IPS-18c (cell line): ENCODE results near the gene ARPC3.
"Not testable (repeated sequence)": the region's sequence is repeated elsewhere in the genome, so short reads cannot be mapped to it uniquely, and the experiment has no call there.

Experiments
- H3K4me3 ChIP-seq: 2 replicates; pipeline ENCODE4 v1.7.0; 2013; ENCODE audit warnings: low read depth, mild to moderate bottlenecking, low read length, moderate library complexity; ENCODE audit not compliant: insufficient read depth
- H3K9me3 ChIP-seq: one replicate; pipeline ENCODE4 v1.6.1; 2013; ENCODE audit warnings: mild to moderate bottlenecking, low read length, moderate library complexity; ENCODE audit not compliant: control insufficient read depth, insufficient read depth

ARPC3 gene

GRCh38 chr12:110449799-110450497, at the start of gene ARPC3:
Gene ARPC3 (minus strand): TSS chr12:110450337. CDS start chr12:110450260, 77 bp downstream.
- H3K4me3 ChIP-seq, result peak within 1 kb of the TSS; percentile 95

DNA sequence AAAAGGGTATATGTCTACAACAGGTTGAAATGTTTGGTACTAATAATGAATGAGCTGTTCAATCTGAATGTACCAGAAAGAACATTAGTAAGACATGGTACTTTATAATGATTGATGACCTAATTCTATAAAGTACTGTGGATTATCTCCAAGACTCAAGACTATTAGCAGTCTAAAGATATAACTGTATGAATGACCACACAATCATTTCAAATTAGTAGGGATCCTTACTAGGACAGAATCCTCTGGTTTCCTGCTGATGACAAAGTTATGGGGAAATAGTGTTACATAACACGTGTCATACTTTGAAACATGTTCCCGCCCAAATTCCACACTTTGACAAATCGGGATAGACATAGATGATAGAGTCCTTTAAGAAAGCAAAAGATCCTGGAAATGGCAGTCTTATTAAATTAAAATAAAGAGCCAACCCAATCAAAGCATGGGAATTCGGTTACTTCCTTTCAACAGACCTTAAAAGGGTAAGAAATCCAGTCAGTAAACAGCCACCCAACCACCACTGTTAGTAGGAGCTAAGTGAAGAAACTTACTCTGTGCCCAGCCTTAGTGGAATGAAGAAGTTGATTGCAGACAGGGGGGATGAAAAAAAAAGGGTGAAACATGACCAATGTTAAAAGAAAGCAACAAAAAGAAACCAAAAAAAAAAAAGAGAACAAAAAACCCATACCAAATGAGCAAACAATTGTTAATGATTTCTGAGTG, 49.0 kb upstream of the ARPC3 start:
- Histone ChIP-seq H3K9me3 (peaks cover 5% of the 10 kb centered on the region), H3K4me3 (no peak overlapping the region)

More at GRCh38 chr12:110449799-110450497, at the start of gene ARPC3:
- H3K9me3 ChIP-seq, result no peaks in the 10 kb centered on the region

DNA sequence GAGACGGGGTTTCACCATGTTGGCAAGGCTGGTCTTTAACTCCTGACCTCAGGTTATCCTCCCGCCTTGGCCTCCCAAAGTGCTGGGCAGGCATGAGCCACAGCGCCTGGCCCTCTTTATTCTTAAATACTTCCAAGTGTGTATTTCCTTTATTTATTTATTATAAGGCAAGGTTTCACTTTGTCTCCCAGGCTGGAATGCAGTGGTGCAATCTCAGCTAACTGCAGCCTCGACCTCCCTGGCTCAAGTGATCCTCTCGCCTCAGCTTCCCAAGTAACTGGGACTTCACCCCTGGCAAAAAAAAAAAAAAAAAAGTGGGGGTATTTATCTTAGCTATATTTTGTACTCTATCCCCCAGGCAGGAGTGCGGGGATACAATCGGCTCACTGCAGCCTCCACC, 25.3 kb upstream of the ARPC3 start:
- H3K4me3 ChIP-seq, result no peak overlapping the region
- no peaks in the 10 kb centered on the region for H3K9me3 ChIP-seq

GRCh38 chr12:110468214-110469048, 18.3 kb upstream of the ARPC3 start, which contains the start of the genes FAM216A and GPN3:
Gene FAM216A (plus strand): TSS chr12:110468845. CDS start chr12:110468876, 31 bp downstream.
Gene GPN3 (minus strand): TSS chr12:110468257. CDS start chr12:110468203, 54 bp downstream.
- H3K9me3 ChIP-seq, result no peaks in the 10 kb centered on the region
- H3K4me3 ChIP-seq, result peak within 1 kb of the TSS; percentile 96

- H3K4me3 ChIP-seq, result peak overlapping the region; percentile 96
- no peaks in the 10 kb centered on the region for H3K9me3 ChIP-seq
Observed at GRCh38 chr12:110467847-110468213, 17.7 kb upstream of the ARPC3 start.

DNA sequence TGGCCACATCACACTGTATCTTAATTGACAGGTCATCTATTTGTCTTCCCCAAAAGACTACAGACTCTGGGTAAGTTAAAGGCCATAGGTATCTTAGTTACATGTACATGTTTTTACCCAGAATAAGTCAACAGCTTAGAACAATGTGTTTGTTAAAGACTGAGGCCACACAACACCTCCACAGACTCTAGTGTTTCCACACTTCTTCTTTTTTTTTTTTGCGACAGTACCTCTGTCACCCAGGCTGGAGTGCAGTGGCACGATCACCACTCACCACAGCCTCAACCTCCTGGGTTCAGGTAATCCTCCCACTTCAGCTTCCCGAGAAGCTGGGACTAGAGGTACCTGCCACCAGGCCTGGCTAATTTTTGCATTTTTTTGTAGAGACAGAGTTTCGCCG, 16.7 kb upstream of the ARPC3 start:
- peak overlapping the region; percentile 96; the same call in 1 of the 2 replicates for H3K4me3 ChIP-seq
- no peaks in the 10 kb centered on the region for H3K9me3 ChIP-seq

DNA sequence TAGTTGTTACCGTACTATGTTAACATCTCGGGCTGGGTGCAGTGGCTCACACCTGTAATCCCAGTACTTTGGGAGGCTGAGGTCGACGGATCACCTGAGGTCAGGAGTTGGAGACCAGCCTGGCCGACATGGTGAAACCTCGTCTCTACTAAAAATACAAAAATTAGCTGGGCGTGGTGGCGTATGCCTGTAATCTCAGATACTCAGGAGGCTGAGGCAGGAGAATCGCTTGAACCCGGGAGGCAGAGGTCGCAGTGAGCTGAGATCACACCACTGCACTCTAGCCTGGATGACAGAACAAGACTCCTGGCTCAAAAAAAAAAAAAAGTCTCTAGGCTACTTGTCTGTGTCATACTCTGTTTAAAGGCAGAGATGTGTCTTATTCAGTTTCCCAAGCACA, 15.6 kb upstream of the ARPC3 start:
- H3K4me3 ChIP-seq, H3K9me3 ChIP-seq: not testable (repeated sequence)

DNA sequence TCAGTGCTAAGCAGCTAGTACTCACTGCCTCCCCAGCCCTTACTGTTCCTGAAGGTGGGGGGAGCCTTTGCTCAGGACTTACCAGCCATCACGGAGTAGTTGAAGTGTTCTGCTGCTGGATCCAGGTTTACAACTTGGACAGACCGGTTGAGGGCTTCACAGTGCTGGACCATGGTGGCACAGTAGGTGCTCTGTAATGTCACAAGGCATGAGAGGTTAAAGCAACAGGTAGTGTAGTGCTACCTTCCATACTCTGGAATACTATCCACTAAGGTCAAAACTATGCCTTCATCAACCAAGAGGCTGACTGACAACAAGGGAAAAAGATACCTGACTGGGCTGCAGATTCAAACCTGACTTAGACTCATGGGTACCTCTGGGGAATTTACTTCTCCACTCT, 14.9 kb upstream of the ARPC3 start:
- H3K9me3 ChIP-seq, result no peaks in the 10 kb centered on the region
- no peak overlapping the region for H3K4me3 ChIP-seq

DNA sequence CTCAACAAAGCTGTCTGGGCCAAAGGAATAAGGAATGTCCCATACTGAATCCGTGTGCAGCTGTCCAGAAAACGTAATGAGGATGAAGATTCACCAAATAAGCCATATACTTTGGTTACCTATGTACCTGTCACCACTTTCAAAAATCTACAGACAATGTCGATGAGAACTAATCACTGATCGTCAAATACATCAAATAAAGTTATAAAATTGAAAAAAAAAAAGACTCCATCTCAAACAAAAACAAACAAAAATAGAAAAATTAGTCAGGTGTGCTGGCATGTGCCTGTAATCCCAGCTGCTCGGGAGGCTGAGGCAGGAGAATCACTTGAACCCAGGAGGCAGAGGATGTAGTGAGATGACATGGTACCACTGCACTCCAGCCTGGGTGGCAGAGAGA, 11.1 kb upstream of the ARPC3 start:
- H3K4me3 ChIP-seq, H3K9me3 ChIP-seq: not testable (repeated sequence)

DNA sequence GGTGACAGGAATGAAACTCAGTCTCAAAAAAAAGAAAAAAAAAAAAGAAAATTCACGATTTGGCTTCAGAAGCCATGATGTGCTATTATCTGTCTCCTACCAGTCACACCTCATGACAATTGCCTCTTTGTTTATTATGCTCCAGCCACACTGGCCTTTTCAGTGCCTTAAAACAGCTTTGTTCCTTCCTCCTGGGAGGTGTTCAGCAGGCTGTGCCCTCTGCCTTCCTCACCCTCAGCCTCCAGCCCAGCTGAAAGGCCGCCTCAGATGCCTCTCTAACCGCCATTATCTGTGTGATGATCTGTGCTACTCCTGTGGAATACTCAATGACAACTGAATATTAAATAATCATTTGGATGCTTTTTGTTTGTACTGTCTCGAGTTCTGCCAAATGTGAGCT, 8.6 kb upstream of the ARPC3 start:
- no peaks in the 10 kb centered on the region for H3K9me3 ChIP-seq

GRCh38 chr12:110453569-110454296, 3.6 kb upstream of the ARPC3 start:
- no peaks in the 10 kb centered on the region for H3K9me3 ChIP-seq
- no peak overlapping the region for H3K4me3 ChIP-seq

More for the DNA sequence above, 8.6 kb upstream of the ARPC3 start:
- no peak overlapping the region for H3K4me3 ChIP-seq

DNA sequence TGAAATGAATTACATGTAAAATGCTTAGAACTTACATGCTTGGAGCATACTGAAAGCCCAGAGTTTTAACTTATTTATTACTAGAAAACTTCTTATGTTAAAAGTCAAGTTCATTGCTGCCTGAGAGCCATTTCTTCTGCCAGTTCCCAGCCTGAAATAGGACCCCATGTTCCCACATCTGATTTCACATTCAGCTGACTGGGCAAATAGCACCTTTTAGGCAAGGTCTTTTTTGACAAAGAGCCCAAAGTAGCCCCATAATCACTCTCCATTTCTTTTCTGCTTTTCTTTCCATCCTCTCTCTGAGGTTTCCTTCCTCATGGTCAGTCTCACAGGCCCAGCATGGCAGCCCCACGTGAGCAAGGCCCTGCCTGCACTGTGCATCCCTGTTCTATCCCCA, 1.1 kb upstream of the ARPC3 start:
- no peak overlapping the region for H3K4me3 ChIP-seq
- H3K9me3 ChIP-seq, result no peaks in the 10 kb centered on the region

- H3K4me3 ChIP-seq, result no peak overlapping the region
- no peaks in the 10 kb centered on the region for H3K9me3 ChIP-seq
Observed at GRCh38 chr12:110444455-110444854, 5.7 kb downstream of the ARPC3 start.

DNA sequence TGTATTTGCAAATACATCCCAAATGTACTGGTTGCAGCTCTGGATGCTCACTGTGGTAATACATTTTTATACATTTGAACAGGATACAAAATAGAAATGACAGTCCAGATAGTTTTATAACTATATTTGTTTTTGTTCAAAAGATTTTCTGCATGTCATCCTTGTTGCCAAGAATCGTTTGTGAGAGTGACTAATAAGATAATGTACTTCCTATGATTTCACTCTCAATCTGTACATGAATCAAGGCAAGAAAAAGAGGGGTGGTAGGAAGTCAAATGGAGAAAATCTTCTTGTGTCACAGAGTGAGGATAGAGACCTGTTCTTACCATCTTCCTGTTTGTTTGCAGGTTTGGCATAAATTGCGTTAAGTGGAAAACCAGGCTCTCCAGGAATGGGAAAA, 13.9 kb downstream of the ARPC3 start:
- Histone ChIP-seq H3K9me3 (no peaks in the 10 kb centered on the region), H3K4me3 (no peak overlapping the region)

DNA sequence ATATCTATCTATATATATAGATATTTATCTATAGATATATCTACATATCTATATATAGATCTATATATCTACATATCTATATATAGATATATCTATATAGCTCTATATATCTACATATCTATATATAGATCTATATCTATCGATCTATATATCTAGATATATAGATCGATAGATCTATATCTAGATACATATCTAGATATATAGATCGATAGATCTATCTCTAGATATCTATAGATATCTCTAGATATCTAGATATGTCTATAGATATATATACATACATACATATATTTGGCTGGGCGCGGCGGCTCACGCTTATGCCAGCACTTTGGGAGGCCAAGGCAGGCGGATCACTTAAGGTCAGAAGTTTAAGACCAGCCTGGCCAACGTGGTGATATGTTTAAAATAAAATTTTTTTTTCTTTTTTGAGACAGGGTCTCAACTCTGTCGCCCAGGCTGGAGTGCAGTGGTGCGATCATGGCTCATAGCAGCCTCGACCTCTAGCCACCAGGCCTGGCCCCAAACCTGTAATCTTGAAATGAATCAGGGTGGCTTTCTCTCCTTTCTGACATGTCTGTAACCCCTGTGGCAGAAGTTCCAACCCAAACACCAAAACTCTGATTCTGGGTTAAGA, 18.1 kb downstream of the ARPC3 start:
- Histone ChIP-seq H3K9me3 (no peaks in the 10 kb centered on the region), H3K4me3 (no peak overlapping the region)

DNA sequence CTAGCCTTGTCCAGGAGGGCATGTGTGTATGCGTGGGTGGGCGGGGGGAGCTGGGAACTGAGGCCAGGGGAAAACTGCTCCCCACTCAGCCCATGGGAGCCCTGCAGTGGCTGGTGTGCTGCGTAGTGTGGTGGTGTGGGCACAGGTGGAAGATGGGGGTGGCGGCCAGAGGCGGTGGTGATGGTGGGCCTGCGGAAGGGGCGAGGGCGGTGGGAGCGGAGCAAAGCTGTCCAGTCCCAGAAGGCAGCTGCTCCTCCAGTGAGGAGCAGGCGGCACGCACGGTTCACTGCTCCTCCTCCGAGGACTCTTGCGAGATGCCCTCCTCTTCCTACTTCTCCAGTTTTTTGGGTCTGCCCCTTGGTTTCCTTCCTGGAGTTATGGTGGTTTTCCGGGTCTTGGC, 20.5 kb downstream of the ARPC3 start:
- H3K4me3 ChIP-seq, H3K9me3 ChIP-seq: not testable (repeated sequence)

DNA sequence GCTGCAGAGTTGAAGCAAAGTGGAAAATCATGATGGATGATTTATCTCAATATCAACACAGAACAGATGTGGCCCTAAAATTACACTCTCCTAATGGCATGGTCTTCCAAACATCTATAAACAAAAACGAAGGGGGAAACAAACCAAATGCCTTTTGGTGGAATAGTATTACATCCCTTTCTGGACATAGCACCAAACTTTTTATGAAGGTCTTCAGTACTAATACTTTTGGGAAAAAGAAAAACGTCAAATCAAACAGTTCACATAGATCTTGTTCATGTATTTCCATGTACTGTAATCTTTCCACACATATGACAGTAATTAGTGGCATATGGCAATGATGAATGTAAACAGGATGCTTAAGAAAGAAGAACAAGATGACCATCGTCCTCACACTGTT, 23.7 kb downstream of the ARPC3 start:
- Histone ChIP-seq H3K9me3 (no peaks in the 10 kb centered on the region), H3K4me3 (no peak overlapping the region)
